D341Med (cell line): Measurements from ENCODE around the gene ARHGEF40.
"Not testable (repeated sequence)": the region's sequence is repeated elsewhere in the genome, so short reads cannot be mapped to it uniquely, and the experiment has no call there.

Experiments
- DNase-seq: peaks from one replicate; pipeline ENCODE4 v3.0.0; 2012; ENCODE audit warnings: low spot score

The ARHGEF40 gene

DNA sequence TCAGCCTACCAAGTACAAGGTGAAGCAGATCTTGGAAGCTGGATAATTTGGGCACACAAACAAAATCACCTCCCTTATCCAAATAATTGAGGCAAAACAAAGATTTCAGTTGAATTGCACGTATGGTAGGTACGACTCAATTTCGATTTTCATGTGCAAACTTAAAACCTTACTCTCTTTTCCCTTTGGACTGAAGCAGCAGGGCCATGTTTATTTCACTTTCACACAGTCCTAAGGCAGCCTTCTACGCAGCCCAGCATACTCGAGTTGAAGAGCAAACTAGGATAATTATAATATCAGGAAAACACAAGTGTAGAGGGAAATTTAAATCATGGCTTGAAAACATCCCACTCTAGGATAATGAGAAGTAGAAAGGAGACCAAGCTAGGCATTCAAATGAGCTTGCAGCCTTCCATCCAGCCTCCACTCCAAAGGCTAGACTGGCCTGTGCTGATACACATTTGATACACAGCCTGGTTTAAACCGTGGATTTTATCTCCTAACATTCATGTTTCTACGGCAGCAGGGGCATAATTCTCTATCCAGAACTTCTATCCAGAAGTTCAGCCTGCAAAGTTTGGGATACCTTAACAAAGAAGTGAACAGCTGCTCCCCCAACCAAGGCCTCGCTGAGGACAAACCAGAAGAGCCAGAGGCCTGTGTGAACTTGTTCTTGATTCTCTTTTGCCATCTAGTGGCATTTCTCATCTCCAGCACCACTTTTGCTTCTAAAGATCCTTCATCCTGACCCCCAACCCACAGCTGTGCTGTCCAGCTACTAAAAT, 30.3 kb upstream of the ARHGEF40 start:
- DNase-seq = peak; percentile 64

- DNase-seq = no peak
These were observed 29.7 kb upstream of the ARHGEF40 start for GRCh38 chr14:21040370-21040925.

GRCh38 chr14:21040941-21041340, 29.2 kb upstream of the ARHGEF40 start:
- DNase-seq = not testable (repeated sequence)

GRCh38 chr14:21041676-21042433, 28.2 kb upstream of the ARHGEF40 start, which contains the start of gene RNASE7:
Gene RNASE7 (plus strand): TSS chr14:21042362. CDS start chr14:21042993, 631 bp downstream.
- no peak for DNase-seq

DNA sequence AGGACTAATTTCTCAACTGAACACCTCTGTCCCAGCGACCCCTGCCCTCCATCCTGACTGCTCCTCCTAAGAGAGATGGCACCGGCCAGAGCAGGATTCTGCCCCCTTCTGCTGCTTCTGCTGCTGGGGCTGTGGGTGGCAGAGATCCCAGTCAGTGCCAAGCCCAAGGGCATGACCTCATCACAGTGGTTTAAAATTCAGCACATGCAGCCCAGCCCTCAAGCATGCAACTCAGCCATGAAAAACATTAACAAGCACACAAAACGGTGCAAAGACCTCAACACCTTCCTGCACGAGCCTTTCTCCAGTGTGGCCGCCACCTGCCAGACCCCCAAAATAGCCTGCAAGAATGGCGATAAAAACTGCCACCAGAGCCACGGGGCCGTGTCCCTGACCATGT, 27.2 kb upstream of the ARHGEF40 start:
- DNase-seq = no peak

GRCh38 chr14:21043387-21043973, 26.6 kb upstream of the ARHGEF40 start:
- DNase-seq = no peak

GRCh38 chr14:21043974-21044618, 26.0 kb upstream of the ARHGEF40 start:
- DNase-seq = no peak

DNA sequence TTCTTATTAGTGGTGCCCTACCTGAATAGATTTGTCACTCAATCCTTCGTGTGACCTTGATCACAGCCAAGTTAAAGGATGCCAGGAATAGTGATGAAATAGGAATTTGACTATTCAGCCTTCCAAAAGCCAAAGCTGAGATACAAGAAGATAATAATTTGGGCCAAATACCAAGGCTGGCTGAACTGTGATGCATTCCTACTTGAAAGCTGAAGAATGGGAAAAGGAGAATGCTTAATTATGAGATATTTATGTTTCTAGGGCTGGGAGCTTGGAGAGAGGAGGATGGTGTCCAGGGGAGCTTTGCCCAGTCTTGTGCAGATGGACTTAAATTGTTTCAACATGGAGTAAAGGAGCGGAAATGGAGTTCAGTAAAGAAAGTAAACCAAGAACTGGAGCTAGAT, 22.7 kb upstream of the ARHGEF40 start:
- DNase-seq = no peak

DNA sequence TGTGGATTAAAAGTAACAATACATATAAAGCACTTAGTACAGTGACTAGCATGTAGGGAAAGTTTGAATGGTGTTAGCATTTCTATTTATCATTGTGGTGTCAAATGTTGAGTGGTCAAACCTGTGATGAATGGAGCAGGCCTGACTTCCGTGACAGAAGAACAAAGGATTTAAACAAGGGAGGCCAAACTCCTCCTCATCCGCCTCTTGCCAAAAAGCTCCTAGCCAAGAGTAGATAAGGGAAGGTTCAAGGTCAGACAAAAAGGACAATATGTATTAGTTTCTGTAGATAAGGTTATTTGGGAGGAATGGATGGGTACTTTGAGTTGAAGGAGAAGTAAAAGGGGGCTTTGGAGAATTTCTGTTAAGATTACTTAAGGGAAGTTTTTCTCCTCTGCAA, 21.5 kb upstream of the ARHGEF40 start:
- DNase-seq = no peak

DNA sequence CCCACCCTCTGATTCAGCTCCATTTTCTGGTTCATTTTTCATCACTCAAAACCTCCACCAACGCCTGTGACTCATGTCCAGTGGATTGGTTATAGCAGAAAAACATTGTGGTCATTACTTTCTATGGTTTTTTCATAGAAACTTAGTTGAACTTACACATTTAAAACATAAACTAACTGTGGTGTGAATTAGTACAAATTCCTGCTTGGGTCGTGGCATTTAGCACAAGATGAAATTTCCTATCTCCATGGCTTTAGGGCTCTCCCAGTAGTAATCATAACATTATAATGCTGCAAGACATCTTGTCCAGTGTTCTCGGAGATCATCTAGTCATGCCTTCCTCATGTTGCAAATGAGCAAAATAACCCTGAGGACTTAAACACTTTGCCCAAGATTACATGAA, 20.8 kb upstream of the ARHGEF40 start:
- no peak for DNase-seq

DNA sequence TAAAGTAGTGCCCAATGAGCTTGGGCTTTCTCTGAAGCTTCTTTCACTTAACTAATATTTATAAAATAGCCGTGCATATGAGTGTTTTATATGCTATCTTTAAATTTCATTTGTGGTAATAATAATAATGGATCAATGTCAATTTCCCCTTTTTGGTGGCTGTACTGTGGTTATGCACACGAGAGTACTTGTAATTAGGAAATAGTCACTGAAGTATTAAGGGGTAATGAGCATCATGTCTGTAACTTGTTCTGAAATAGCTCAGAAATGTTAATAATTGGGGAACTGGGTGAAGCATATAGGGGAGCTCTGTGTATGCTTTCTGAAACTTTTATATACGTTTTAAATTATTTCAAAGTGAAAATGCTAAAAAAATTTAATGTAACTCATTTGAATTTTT, 19.5 kb upstream of the ARHGEF40 start:
- DNase-seq = no peak

GRCh38 chr14:21053184-21054122, 16.7 kb upstream of the ARHGEF40 start:
- no peak for DNase-seq

GRCh38 chr14:21054123-21054767, 15.9 kb upstream of the ARHGEF40 start:
- no peak for DNase-seq

GRCh38 chr14:21054768-21055145, 15.3 kb upstream of the ARHGEF40 start:
- no peak for DNase-seq

- no peak for DNase-seq
These were observed 14.5 kb upstream of the ARHGEF40 start for GRCh38 chr14:21055432-21056117.

DNA sequence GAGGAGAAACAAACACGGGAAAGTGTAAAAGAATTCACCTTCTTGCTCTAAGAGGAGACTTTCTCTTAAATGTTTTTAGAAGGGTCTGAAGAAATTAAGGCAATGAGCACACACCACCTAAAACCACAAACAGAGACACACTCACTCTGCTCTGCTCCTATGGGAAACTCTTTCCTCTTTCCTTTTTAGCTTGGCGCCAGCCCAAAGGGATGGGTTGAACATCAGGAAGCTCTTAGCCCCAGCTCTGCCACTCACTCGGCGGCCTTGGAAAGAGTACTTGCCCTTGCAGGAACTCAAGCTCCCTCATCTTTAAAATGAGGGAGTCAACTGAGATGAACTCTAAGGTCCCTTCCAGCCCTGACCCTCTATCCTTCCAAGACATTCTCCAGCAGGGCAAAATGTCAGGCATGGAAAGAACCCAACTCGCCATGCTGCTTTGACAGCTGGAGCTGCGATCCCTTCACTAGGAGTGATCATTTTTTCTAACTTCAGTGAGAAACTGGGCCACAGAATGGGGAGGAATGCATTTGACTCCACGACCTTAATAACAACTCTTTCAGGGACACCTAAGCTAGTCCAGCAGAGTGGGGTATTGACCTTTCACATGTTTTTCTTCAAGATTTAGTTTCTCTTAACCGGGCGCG, 13.5 kb upstream of the ARHGEF40 start:
- no peak for DNase-seq

DNA sequence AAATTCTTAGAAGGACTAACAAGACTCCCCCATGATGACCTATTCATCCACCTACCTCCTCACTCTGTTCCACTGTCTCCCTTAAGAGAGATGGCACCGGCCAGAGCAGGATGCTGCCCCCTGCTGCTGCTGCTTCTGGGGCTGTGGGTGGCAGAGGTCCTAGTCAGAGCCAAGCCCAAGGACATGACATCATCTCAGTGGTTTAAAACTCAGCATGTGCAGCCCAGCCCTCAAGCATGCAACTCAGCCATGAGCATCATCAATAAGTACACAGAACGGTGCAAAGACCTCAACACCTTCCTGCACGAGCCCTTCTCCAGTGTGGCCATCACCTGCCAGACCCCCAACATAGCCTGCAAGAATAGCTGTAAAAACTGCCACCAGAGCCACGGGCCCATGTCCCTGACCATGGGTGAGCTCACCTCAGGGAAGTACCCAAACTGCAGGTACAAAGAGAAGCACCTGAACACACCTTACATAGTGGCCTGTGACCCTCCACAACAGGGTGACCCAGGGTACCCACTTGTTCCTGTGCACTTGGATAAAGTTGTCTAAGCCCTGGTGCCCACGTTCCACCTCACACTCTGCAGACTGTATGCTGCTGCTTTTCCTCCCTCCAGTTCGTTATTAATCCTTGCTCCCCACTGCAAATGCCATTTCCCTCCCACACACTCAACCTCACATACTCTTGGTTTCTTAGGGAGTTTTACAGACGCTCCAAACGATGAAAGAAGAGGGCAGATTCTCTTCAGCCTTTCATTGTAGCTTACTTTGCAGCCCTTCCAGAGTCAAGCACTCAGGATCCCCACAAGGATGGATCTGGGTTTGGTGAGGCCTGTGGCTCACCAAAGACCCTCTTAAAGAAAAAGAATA, 12.1 kb upstream of the ARHGEF40 start, which contains the start of gene RNASE8:
RNASE8 (plus strand) TSS at position 20 of the 873 bp plus-strand sequence; CDS start at position 91, 71 bp downstream.
- no peak for DNase-seq

DNA sequence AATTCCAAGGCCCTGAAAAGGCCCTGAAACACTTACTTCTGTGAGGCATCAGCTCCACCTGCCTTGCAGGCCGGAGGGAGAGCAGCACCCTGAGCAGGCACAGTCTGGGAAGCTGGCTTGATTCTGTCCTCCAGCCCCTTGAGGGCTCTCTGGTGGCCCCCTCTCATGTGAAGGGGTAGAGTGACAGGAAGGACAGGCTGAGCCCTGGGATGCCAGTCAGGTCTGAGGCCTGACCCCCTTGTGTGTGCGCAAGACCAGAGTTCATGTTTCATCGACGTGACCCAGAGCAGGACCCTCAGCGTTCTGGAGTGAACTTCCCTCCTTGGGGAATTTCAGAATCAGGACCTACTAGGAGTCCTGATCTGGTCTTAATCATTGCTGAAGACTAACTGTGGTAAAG, 11.2 kb upstream of the ARHGEF40 start:
- no peak for DNase-seq
